Measurements from ENCODE around the gene TBKBP1.

The TBKBP1 gene

DNA sequence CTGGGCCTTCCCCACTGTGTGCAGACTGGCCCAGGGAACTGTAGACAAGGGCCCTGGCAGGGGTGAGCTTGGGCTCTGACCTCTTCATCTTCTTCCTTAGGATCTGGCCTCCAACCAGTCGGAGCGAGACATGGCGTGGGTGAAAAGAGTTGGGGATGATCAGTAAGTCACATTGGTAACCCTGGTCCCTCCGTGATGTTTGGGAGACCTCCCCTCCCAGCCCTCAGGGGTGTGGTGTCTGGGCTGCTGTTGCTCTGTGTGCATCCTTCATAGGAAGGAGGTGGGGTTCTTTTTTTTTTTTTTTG is 5.5 kb downstream of the TBKBP1 start:
- no peak for DNase-seq (ENCODE audit: low read depth)

GRCh38 chr17:47700471-47701449 is 6.8 kb downstream of the TBKBP1 start:
- DNase-seq (ENCODE audit: low read depth): no peak

- DNase-seq (ENCODE audit: low read depth): no peak
Measured at GRCh38 chr17:47701608-47702007, 7.6 kb downstream of the TBKBP1 start.

- no peak for DNase-seq (ENCODE audit: low read depth)
Measured at GRCh38 chr17:47702391-47702995, 8.5 kb downstream of the TBKBP1 start.

DNA sequence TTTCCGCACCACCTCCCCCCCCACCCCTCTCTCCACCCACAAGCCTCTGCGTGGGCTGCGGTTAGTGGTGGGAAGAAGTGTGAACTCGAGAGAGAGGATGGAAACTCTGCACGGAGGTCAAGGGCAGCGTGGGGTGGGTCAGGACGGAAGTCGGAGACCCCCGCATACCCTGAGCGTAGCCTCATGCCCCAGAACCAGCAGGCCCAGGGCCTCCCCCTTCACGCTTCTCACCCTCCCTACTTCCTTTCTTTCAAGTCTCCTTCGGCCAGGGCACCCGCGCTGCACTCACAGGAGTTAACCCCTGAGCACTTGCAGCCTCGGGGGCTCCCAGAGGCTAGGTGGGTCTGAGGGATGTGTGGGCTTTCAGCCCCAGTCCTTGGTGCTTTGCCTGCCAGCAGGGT is 9.2 kb downstream of the TBKBP1 start:
- no peak for DNase-seq (ENCODE audit: low read depth)

DNA sequence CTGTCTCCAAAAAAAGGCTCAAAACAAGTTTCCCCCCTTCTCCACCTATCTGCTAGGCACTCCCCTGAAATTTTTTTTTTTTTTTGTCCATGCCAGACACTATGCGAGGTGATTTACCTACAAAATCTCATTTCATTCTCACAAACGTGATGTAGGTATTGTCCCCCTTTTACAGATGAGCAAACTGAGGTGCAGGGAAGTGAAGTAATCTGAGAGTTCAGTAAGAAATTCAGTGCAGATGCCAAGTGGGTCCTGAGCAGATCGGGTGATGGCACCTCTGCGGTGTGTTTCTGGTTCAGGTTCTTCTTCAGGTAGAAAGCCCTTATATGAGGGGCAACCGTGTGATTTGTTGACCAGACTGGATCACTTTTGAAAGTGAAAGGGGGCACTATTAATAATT is 9.7 kb downstream of the TBKBP1 start:
- DNase-seq (ENCODE audit: low read depth): no peak

DNA sequence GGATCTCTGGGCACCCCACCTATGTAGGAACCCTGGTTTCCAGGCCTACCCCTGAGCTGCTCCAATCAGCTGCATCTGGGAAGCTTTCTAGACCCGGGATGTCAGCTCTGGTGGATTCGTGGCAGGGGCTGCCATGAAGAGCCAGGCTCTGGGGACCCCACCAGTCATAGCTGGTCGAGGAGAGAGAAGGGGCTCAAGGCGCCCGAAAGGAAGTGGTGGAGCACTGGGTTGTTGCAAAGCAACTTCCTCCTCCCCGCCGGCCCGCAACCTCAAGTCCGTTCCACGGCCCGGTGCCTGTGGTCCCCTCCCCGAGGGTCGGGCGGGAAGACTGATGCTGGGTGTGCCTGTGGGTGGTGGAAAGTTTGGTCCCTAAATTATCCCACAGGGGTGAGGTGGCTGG is 10.2 kb downstream of the TBKBP1 start:
- DNase-seq (ENCODE audit: low read depth): no peak

DNA sequence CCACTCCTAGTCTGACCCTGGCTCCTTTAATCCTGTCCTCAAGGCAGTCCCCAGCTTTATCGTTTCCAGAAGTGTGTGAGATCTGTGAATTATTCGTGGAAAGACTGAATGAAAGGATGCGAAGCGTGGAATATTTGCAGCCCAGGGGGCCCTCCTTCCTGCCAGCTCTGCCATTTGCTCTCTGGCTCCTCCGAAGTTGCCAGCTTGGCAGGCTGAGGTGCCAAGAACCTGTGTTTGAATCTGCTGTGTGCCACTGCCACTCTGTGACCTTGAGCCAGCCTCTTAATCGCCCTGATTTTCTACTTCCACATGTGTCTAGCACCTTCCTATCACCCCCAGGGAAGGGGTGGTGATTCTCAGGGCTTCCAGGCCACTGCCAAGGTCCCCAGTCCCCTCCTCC is 10.8 kb downstream of the TBKBP1 start:
- DNase-seq (ENCODE audit: low read depth): no peak

- DNase-seq (ENCODE audit: low read depth): no peak
Measured at GRCh38 chr17:47705536-47706530, 11.9 kb downstream of the TBKBP1 start.

GRCh38 chr17:47707056-47707804 is 13.3 kb downstream of the TBKBP1 start:
- no peak for DNase-seq (ENCODE audit: low read depth)

- DNase-seq (ENCODE audit: low read depth): no peak
Measured at GRCh38 chr17:47707884-47708283, 13.9 kb downstream of the TBKBP1 start.

GRCh38 chr17:47708312-47708863 is 14.4 kb downstream of the TBKBP1 start:
- DNase-seq (ENCODE audit: low read depth): no peak

GRCh38 chr17:47708864-47709541 is 15.0 kb downstream of the TBKBP1 start:
- DNase-seq (ENCODE audit: low read depth): no peak

DNA sequence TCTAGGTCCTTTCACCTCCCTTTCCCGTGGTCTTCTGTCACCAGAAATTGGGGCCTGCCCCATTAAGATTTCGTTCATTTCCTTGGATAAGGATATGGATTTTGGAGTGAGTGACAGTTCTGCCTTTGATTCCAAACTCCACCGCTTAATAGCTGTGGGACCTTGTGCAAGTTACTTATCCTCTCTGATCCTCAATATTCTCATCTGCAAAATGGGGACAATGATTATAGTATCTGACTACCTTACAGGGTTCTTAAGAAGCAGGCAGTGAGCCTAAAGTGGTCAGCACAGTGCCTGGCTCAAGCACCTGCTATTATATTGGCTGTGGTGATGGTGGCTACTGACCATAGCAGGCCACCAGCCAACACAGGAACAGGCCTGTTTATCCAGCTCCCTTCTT is 15.6 kb downstream of the TBKBP1 start:
- DNase-seq (ENCODE audit: low read depth): no peak

GRCh38 chr17:47711366-47712099 is 17.6 kb downstream of the TBKBP1 start:
- no peak for DNase-seq (ENCODE audit: low read depth)

- DNase-seq (ENCODE audit: low read depth): no peak
Measured at GRCh38 chr17:47712330-47713023, 18.5 kb downstream of the TBKBP1 start.

DNA sequence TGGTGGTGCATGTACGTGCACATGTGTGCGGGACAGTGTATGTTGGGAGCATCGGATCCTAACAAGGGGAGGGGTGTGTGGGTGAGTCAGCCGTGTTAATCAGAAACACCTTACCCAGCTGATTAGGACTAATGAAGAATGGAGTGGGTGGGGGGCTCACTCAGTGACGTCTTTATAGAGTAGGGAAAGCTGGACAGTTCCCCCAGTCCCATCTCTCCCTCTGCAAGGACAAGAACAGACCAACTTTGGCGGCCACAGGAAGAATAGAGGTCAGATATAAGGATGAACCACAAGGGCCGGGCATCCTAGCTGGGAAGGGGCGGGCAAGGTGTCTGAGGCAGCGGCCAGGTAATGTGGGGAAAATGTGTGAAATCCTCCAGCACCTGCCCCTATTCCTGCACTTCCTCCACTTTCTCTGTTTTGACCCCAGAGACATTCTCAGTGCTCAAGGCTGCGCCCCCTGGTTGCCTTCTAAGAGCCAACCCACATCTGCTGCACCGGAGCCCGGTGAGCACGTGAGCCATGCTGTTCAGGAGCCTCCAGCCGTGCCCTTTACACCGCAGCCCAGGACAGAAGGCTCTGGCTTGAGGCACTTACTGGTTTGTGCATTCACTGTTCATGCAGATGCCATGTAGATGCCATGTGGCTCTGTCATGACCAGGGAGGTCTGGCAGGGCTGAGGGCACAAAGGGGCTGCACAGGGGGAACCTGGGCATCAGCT is 20.2 kb downstream of the TBKBP1 start:
- DNase-seq (ENCODE audit: low read depth): no peak

DNA sequence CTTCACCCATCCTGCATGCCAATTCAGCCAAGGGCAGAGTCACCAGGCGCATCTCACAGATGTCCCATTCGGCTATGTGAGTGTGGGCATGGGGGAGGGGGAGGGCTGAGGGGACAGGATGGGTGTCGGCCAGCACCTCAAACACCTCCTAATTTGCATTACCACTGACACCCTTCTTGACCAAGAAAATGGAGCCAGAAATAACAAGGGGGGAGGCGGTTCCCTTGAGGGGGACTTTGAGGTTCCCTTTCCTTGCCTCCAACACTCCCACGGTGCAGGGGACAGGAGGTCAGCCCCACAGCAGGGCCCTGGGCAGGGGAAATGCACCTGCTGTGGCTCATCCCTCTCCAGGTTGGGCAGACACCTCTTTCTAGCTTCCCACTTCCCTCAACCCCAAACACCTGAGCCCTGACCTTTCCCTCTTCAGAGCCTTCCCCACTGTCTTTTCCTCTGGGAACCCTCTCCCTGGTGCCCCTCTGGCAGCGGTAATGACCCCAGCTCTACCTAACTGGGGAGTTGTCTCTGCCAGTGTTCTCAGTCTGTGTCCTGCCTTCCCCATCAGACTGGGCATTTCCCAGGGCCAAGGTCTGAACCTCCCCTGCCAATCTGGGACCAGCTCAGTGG is 20.9 kb downstream of the TBKBP1 start:
- DNase-seq (ENCODE audit: low read depth): no peak

Measured in fibroblast of the conjunctiva (primary cell).